Fibroblast of skin of right quadriceps (primary cell): Measurements from ENCODE around the gene PREP.
"Not testable (repeated sequence)": the region's sequence is repeated elsewhere in the genome, so short reads cannot be mapped to it uniquely, and the experiment has no call there.

Experiments used
- DNase-seq: peaks from one replicate; pipeline ENCODE4 v3.0.0-alpha.2; 2013

PREP gene

DNA sequence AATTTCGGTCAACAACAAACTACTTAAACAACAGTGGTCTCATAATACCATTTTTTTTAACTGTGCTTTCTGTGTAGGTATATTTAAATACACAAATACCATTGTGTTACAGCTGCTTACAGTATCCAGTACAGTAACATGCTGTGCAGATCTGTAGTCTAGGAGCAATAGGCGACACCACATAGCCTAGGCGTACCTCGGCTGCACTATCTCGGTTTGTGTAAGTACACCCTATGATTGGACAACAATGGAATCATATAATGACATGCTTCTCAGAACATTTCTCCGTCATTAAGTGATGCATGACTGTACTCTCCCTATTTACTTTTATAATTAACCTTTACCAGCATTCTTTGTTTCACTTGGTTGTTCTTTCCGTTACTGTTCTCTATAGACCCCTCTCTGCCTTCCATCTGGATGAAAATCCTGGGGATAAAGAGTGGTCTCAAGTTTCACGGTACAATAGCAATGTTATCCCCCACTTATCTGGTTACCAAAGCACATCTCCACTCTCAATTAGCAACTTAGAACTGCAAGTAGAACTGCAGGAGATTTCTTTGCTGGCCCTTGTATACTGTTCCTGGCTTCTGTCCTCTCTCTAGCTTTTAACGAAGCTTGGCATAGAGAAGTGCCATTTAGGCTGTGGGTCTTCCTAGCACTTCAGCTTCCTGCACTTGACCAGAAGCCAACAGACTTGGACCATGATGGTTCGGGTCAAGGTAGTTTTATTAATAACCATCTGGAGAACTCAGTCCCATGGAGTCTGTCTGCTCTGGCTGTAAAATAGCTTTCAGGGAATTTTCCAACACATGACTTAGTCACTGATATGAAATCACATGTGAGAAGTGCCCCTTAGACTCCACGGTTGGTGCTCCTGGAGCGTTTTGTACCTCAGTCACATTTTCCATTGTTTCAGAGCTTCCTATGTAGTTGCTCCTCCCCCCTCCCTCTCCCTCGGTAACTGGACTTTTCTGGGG is 142.7 kb downstream of the PREP start:
- no peak for DNase-seq

DNA sequence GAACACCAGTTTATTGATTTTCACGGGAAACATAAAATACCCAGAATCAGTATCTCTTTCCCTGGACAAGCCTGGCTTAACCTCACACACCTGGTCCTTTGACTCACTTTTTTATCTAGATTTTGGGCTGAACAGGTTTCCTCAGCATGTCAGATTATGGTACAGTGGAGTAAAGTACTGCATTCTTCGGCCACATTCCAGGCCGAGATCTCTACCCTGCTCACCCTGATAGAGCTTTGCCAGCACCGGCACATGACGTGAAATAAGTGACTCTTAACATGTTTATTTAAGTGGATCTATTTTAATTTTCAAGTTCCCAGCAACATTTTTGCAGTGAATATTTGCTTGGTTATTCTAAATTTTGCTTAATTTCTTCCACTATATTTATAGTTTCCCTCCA is 144.1 kb downstream of the PREP start:
- DNase-seq = no peak

DNA sequence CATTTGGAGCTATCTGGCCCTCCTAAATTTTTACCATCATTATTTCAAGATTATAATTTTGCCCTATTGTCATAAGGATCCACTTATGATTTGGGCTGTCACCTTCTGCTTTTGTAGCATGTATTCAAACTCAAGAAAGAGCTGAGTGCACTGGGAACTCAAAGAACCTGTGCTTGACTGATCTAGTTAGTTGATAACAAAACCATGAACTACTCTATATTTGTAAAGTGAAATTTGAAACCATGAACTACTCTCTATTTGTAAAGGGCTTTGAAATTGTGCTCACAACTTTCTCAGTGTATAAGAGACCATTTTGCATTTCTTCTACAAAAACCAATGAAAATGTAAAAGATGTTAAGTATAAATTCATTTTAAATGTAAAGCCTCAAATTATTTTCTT is 145.5 kb downstream of the PREP start:
- no peak for DNase-seq

DNA sequence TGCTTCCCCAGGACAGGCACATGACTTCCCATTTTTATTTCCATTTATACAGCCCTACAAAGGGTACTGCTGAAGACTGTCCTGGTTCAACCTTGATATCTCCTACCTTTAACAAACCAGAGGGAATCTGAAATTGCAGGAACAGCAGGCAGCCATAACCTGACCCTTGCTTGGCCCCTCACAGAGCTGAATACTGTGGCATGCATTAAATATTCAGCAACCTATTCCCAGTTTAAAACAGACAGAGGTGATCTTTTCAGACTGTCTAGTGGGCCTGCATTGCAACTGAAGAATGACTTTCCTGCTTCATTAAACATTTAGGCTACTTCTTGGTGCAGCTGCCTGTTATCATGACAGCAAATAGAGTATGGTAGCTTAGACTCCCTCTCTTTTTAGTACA is 146.3 kb downstream of the PREP start:
- DNase-seq = no peak

DNA sequence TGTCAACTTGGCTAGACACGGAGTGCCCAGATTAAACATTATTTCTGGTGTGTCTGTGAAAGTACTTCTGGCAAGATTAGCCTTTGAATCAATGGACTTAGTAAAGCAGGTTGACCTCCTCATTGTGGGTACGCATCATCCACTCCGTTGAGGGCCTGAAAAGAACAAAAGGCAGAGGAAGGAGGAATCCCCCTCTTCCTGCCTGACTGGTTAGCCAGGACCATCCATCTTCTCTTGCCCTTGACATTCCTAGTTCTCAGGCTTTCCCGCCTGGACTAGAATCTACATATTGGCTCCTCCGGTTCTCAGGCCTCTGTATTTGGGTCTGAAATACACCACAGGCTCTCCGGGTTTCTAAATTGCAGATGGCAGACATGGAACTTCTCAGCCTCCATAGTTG is 149.1 kb downstream of the PREP start:
- no peak for DNase-seq

DNA sequence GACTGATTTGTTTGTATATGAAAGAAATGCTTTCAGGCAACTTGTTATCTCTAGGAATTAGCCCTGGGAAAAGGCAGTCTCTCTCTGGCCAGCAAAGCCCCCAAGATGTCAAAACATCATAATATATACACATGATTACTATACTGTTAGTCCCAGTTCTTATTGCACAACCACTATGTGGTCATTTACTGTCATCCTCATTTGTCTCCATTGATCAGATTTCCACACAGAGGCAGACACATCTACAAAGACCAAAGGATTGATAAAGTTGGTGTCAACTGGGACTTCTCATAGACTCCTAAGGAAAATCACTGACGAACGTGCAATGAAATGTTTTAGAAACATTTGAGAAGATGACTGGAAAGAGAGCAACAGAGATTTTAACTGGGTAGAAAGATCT is 151.2 kb downstream of the PREP start:
- DNase-seq = no peak

DNA sequence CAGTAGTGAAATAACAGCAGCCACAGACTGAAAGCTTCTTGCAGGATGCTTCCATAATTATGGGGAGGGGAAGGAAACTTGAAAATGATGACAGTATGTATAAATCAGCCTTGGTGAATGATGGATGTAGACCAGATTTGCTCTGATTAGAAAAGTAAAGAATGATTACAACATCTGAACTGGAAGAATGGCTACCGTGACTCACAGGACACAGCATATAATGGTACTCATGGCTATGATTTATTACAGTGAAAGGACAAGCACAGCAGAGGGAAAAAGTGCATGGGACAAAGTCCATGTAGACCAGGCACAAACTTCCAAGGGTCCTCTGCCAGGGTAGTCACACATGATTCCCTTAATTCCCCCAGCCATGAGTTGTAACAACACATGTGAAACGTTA is 152.3 kb downstream of the PREP start:
- DNase-seq = peak; percentile 31

DNA sequence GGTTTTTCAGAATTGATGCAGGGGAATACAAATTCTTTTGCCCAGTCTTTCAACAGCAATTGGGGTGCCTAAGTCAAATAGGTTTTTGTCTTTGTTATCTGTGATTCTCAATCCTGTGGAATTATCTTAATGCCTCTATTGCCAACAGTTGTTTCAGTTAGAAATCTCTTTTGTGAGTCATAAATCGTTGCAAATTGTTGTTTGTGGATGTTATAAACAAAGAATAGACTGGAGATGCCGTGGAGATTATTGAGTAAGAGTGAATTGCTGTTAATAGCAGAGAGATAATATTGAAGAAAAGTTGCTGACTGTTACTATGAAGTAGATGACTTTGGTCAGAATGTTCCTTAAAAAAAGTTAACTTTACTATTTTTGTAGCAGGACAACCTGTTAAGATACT is 159.4 kb downstream of the PREP start:
- no peak for DNase-seq

DNA sequence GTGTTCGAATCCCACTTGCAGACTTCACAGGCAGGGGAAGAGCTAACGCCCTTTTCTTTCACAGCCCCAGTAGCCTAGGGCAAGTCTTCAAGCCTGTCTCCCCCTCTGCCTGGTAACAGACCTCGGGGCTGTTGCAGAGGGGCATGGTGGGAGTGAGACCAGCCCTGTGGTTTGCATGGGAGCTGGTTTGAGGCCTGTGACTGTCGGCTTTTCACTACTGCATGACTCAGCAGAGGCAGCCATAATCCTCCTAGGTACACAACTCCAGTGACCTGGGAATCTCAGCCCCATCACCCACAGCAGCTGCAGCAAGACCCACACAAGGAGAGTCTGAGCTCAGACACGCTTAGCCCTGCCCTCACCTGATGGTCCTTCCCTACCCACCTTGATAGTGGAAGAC is 167.7 kb downstream of the PREP start:
- no peak for DNase-seq

DNA sequence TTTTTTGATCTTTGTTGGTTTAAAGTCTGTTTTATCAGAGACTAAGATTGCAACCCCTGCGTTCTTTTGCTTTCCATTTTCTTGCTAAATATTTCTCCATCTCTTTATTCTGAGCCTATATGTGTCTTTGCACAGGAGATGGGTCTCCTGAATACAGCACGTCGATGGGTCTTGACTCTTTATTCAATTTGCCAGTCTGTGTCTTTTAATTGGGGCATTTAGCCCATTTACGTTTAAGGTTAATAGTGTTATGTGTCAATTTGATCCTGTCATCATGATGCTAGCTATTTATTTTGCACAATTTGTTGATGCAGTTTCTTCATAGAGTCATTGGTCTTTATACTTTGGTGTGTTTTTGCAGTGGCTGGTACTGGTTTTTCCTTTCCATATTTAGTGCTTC is 171.1 kb downstream of the PREP start:
- DNase-seq = not testable (repeated sequence)
